Neuronal stem cell (in vitro differentiated cells): ENCODE results near the gene SHISA6.

ENCODE experiments used
- DNase-seq: peaks from one replicate; pipeline ENCODE4 v3.0.0-alpha.2; 2013; ENCODE audit warnings: low spot score
- H2AFZ ChIP-seq: one replicate; pipeline ENCODE4 v1.6.1; 2013; ENCODE audit warnings: mild to moderate bottlenecking, low read length, inconsistent platforms
- H2AK5ac ChIP-seq: 2 replicates; pipeline ENCODE4 v1.6.1; 2013; ENCODE audit warnings: low read depth, mild to moderate bottlenecking, inconsistent platforms, low read length, moderate library complexity, mixed read lengths
- H2BK120ac ChIP-seq: 2 replicates; pipeline ENCODE4 v1.6.1; 2013; ENCODE audit warnings: low read depth, mild to moderate bottlenecking, inconsistent platforms, low read length, moderate library complexity, mixed read lengths
- H2BK12ac ChIP-seq: one replicate; pipeline ENCODE4 v1.6.1; 2013; ENCODE audit warnings: low read length, inconsistent platforms
- H2BK15ac ChIP-seq: 2 replicates; pipeline ENCODE4 v1.6.1; 2013; ENCODE audit warnings: mild to moderate bottlenecking, low read length, inconsistent platforms, mixed read lengths
- H2BK5ac ChIP-seq: one replicate; pipeline ENCODE4 v1.6.1; 2013; ENCODE audit warnings: inconsistent platforms, mild to moderate bottlenecking, low read length, moderate library complexity
- H3K14ac ChIP-seq: one replicate; pipeline ENCODE4 v1.6.1; 2013; ENCODE audit warnings: low read length, inconsistent platforms
- H3K18ac ChIP-seq: 2 replicates; pipeline ENCODE4 v1.6.1; 2013; ENCODE audit warnings: low read length, inconsistent platforms
- H3K23ac ChIP-seq: 2 replicates; pipeline ENCODE4 v1.6.1; 2013; ENCODE audit warnings: low read depth, mild to moderate bottlenecking, mixed read lengths, low read length, inconsistent platforms; ENCODE audit not compliant: poor library complexity
- H3K27ac ChIP-seq: replicated peaks from 3 replicates; pipeline ENCODE4 v1.5.1; 2013; ENCODE audit warnings: low read length, inconsistent platforms
- H3K27me3 ChIP-seq, 3 experiments: 2 replicates each; pipeline ENCODE4 v1.6.1; 2013; ENCODE audit warnings: low read length in 3 of 3, mild to moderate bottlenecking in 2 of 3, inconsistent platforms in 1 of 3, low read depth in 1 of 3, mixed read lengths in 1 of 3, moderate library complexity in 1 of 3; ENCODE audit not compliant: control insufficient read depth in 3 of 3, insufficient read depth in 3 of 3
- H3K36me3 ChIP-seq, 2 donors: replicated peaks in 1 of 2; 2 replicates each; pipeline ENCODE4 v1.6.1; 2013; ENCODE audit warnings: low read length in 2 of 2; ENCODE audit not compliant: control insufficient read depth in 2 of 2, insufficient read depth in 2 of 2
- H3K4ac ChIP-seq: 2 replicates; pipeline ENCODE4 v1.6.1; 2013; ENCODE audit warnings: inconsistent platforms, mild to moderate bottlenecking, low read length, moderate library complexity
- H3K4me1 ChIP-seq, 2 donors: 1 replicate in 1 of 2; 2 replicates in 1 of 2; pipeline ENCODE4 v1.6.1; 2013; ENCODE audit warnings: low read length in 2 of 2, low read depth in 1 of 2; ENCODE audit not compliant: control insufficient read depth in 2 of 2, insufficient read depth in 1 of 2
- H3K4me2 ChIP-seq: one replicate; pipeline ENCODE4 v1.6.1; 2013; ENCODE audit warnings: mild to moderate bottlenecking, low read length, inconsistent platforms; ENCODE audit not compliant: insufficient read depth, poor library complexity, severe bottlenecking
- H3K4me3 ChIP-seq, 2 donors: 2 replicates each; pipeline ENCODE4 v1.5.1; 2013; ENCODE audit warnings: low read length in 2 of 2, mild to moderate bottlenecking in 2 of 2, inconsistent platforms in 1 of 2, moderate library complexity in 1 of 2
- H3K79me1 ChIP-seq: one replicate; pipeline ENCODE4 v1.6.1; 2013; ENCODE audit warnings: low read depth, mild to moderate bottlenecking, inconsistent platforms, low read length, moderate library complexity
- H3K9ac ChIP-seq: one replicate; pipeline ENCODE4 v1.6.1; 2013; ENCODE audit warnings: mild to moderate bottlenecking, low read depth, low read length, inconsistent platforms; ENCODE audit not compliant: poor library complexity
- H3K9me3 ChIP-seq, 2 donors: replicated peaks in 1 of 2; 2 replicates each; pipeline versions ENCODE3 to v1.6.1; 2013; ENCODE audit warnings: low read length in 2 of 2, mild to moderate bottlenecking in 2 of 2, inconsistent platforms in 1 of 2, low read depth in 1 of 2, mixed read lengths in 1 of 2, moderate library complexity in 1 of 2; ENCODE audit not compliant: control insufficient read depth in 2 of 2, insufficient read depth in 1 of 2
- H4K8ac ChIP-seq: one replicate; pipeline ENCODE4 v1.6.1; 2013; ENCODE audit warnings: low read depth, mild to moderate bottlenecking, inconsistent platforms, low read length, moderate library complexity
- H4K91ac ChIP-seq: one replicate; pipeline ENCODE4 v1.6.1; 2013; ENCODE audit warnings: low read length, low read depth, mild to moderate bottlenecking, inconsistent platforms; ENCODE audit not compliant: poor library complexity
- WGBS, 2 donors: extraction: QIAGEN DNeasy Blood & Tissue Kit; methylation state at CpG; one replicate each; pipeline ENCODE4 v1.1.7; 2013; ENCODE audit warnings: missing lambda C conversion rate in 2 of 2, mixed read lengths in 1 of 2; ENCODE audit not compliant: insufficient read length in 2 of 2, insufficient replicate concordance in 1 of 2; ENCODE audit errors: extremely low coverage in 2 of 2; 5-methylcytosine and 5-hydroxymethylcytosine counted together

The SHISA6 gene

DNA sequence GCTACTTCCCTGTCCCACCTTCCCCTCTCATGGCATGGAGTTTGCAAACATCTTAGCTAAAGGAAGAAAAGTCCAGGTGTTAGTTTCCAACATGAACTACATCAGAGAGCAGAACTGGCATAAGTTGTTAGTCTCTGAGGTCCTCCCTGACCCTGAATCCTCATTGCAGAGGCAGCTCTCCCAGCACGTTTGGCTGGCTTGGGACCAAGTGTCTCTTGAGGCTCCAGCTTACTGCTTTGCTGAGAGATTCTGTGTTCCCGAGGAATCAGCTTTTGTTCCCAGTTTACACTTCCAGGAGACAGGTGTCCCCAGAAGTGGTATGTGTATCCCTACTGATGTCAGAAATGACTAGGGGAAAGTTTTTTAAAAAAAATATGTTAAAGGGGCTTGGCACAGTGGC, 371.9 kb downstream of the SHISA6 start:
- no peak overlapping the region for H2BK12ac ChIP-seq
- H3K4me3 ChIP-seq = no peak overlapping the region
- no peak overlapping the region for H4K91ac ChIP-seq
- no peak overlapping the region for H2BK5ac ChIP-seq
- H4K8ac ChIP-seq = no peak overlapping the region
- peaks cover 0 to 3% (median 0%) of the 10 kb centered on the region in 3 experiments for H3K27me3 ChIP-seq
- H2AK5ac ChIP-seq = no peak overlapping the region
- no peaks in the 10 kb centered on the region for H3K36me3 ChIP-seq
- no peak overlapping the region for H3K14ac ChIP-seq
- peaks cover 0 to 8% of the 10 kb centered on the region in 2 donors for H3K4me1 ChIP-seq
- no CpG with 5 or more reads among the region's 2 CpGs for WGBS, 2 donors
- no peak overlapping the region for H3K4me2 ChIP-seq
- H3K79me1 ChIP-seq = no peaks in the 10 kb centered on the region
- no peak overlapping the region for H2AFZ ChIP-seq
- DNase-seq = no peak
- no peak overlapping the region for H3K27ac ChIP-seq
- H3K9ac ChIP-seq = no peak overlapping the region
- no peak overlapping the region for H3K18ac ChIP-seq
- H3K4ac ChIP-seq = no peak overlapping the region
- no peak overlapping the region for H2BK120ac ChIP-seq
- H3K9me3 ChIP-seq = no peaks in the 10 kb centered on the region
- no peak overlapping the region for H3K23ac ChIP-seq
- no peak overlapping the region for H2BK15ac ChIP-seq
